Measurements from ENCODE around the gene FBN1. TPM values are rescaled to one million over a fixed set of nuclear protein-coding genes. Genes with fewer than 3 reads are reported as not detected.

The FBN1 gene
- total RNA-seq, 1 experiment from 2014 or later, result 5.2 TPM

- no peak for DNase-seq (ENCODE audit: low spot score)
- Mint-ChIP-seq H3K9me3 (peaks cover 34% of the 10 kb centered on the region), H3K4me3 (no peak overlapping the region), H3K27me3 (ENCODE audit: low read depth) (peaks cover 4% of the 10 kb centered on the region; the same call in 1 of the 2 replicates), H3K36me3 (peaks cover 13% of the 10 kb centered on the region), H3K4me1 (no peaks in the 10 kb centered on the region), H3K27ac (no peak overlapping the region)
- POLR2A ChIA-PET, result no interaction called here
- ATAC-seq, result no peak
- CTCF ChIA-PET, result no interaction called here
- no peak for TF ChIP-seq SP1 (CRISPR knock-in tag; conservative IDR thresholded peaks at IDR 0.05)
- no peak for TF ChIP-seq NR3C1 (CRISPR knock-in tag; conservative IDR thresholded peaks at IDR 0.05; ENCODE audit: low read depth)
- TF ChIP-seq NFYB (CRISPR knock-in tag; conservative IDR thresholded peaks at IDR 0.05; ENCODE audit: low read depth), result no peak
- no peak for TF ChIP-seq ATF3 (CRISPR knock-in tag; conservative IDR thresholded peaks at IDR 0.05)
- TF ChIP-seq RORB (CRISPR knock-in tag; IDR thresholded peaks at IDR 0.05), result no peak
- no peak for TF ChIP-seq ATF6 (CRISPR knock-in tag; IDR thresholded peaks at IDR 0.05)
- TF ChIP-seq HMGA2 (CRISPR knock-in tag; IDR thresholded peaks at IDR 0.05), result no peak
- no peak for TF ChIP-seq PRRX2 (CRISPR knock-in tag; IDR thresholded peaks at IDR 0.05)
- no peak for TF ChIP-seq ETV6 (CRISPR knock-in tag; IDR thresholded peaks at IDR 0.05)
- TF ChIP-seq NR1H2 (CRISPR knock-in tag; IDR thresholded peaks at IDR 0.05), result no peak
- no peak for TF ChIP-seq MXD4 (CRISPR knock-in tag; IDR thresholded peaks at IDR 0.05; ENCODE audit: borderline replicate concordance)
- TF ChIP-seq ZNF416 (CRISPR knock-in tag; IDR thresholded peaks at IDR 0.05), result no peak
- TF ChIP-seq ZBTB21 (CRISPR knock-in tag; IDR thresholded peaks at IDR 0.05; ENCODE audit: borderline replicate concordance), result no peak
- no peak for TF ChIP-seq ATF2 (CRISPR knock-in tag; IDR thresholded peaks at IDR 0.05; ENCODE audit: borderline replicate concordance, low read depth)
- no peak for TF ChIP-seq ZNF512 (CRISPR knock-in tag; IDR thresholded peaks at IDR 0.05; ENCODE audit: borderline replicate concordance)
- TF ChIP-seq ATF1 (CRISPR knock-in tag; IDR thresholded peaks at IDR 0.05), result no peak
- no peak for TF ChIP-seq ZNF532 (CRISPR knock-in tag; IDR thresholded peaks at IDR 0.05; ENCODE audit: borderline replicate concordance)
Observed at GRCh38 chr15:48373821-48374451, 271.6 kb downstream of the FBN1 start.

Measured in WTC11 (cell line).